Upper lobe of left lung (tissue), 6 donors: ENCODE measurements around the gene ACSBG1. TPM values are rescaled to one million over a fixed set of nuclear protein-coding genes. Genes with fewer than 3 reads are reported as not detected.

Source experiments
- ATAC-seq, 2 donors: fragments of 200-7000 bp; cut with Tn5 transposase; one replicate each; pipeline ENCODE4 v1.9.1; 2022; ENCODE audit warnings: mild to moderate bottlenecking in 2 of 2, moderate library complexity in 2 of 2; ENCODE audit not compliant: low FRiP score in 2 of 2
- DNase-seq, 2 donors: peaks; one replicate each; pipeline ENCODE4 v3.0.0-alpha.2; 2019 to 2020
- H3K27ac ChIP-seq, 4 donors: fragments of 200-600 bp; sonication (generic); one replicate each; pipeline ENCODE4 v1.5.1; 2016 to 2019
- H3K27me3 ChIP-seq, 4 donors: fragments of 200-600 bp; sonication (generic); one replicate each; pipeline ENCODE4 v1.5.1; 2017 to 2019
- H3K36me3 ChIP-seq, 4 donors: fragments of 200-600 bp; sonication (generic); one replicate each; pipeline ENCODE4 v1.5.1; 2016 to 2019
- H3K4me1 ChIP-seq, 4 donors: fragments of 200-600 bp; sonication (generic); one replicate each; pipeline ENCODE4 v1.5.1; 2018 to 2019
- H3K4me3 ChIP-seq, 4 donors: fragments of 200-600 bp; sonication (generic); one replicate each; pipeline ENCODE4 v1.5.1; 2017 to 2019; ENCODE audit warnings: mild to moderate bottlenecking in 2 of 4, moderate library complexity in 1 of 4
- H3K9me3 ChIP-seq, 4 donors: fragments of 200-600 bp; sonication (generic); one replicate each; pipeline ENCODE4 v1.5.1; 2018 to 2019
- EP300 ChIP-seq, 4 donors: sonication (generic); formaldehyde crosslinking; IDR thresholded peaks; one replicate each; pipeline ENCODE4 v1.5.1; 2017; ENCODE audit warnings: antibody characterized with exemption in 4 of 4, control low read depth in 2 of 4
- POLR2A ChIP-seq, 4 donors: fragments of 450-650 bp; IDR thresholded peaks; one replicate each; pipeline ENCODE4 v1.5.1; 2016 to 2017; ENCODE audit warnings: antibody characterized with exemption in 4 of 4, mild to moderate bottlenecking in 2 of 4
- POLR2AphosphoS5 ChIP-seq, 2 donors: sonication (generic); formaldehyde crosslinking; IDR thresholded peaks; one replicate each; pipeline ENCODE4 v1.5.1; 2017; ENCODE audit warnings: antibody characterized with exemption in 2 of 2
- WGBS, 2 donors: methylation state at CpG; one replicate each; pipeline ENCODE4 v1.1.5; 2017 to 2018; 5-methylcytosine and 5-hydroxymethylcytosine counted together
- total RNA-seq, 6 donors: library from RNA; depleted of rRNA in 4 of 6; stranded (reverse); fragments of >200 nt in 4 of 6; gene quantifications; one replicate each; pipeline versions ENCODE4 v1.1.0 to v1.2.1, GENCODE V29; 2016 to 2021
- TF ChIP-seq, protein P1 (sequence below), 6 experiments: fragments of 450-650 bp in 4 of 6; fragments of 200-600 bp in 2 of 6; sonication (generic) in 2 of 6; IDR thresholded peaks; one replicate each; pipeline ENCODE4 v1.5.1; 2016 to 2019; ENCODE audit warnings: antibody characterized with exemption in 6 of 6
- donor health status: DM: no; HTN: no; CAD: no; lungs with moderate emphysema.
- donor health status: DM: no; HTN: yes; CAD: no; lungs with severe emphysema.

The ACSBG1 gene
- total RNA-seq, 6 donors from 2014 or later = 0.22 to 7.3 (median 2.3) TPM; not detected in 1

- H3K27ac ChIP-seq = no peak overlapping the region
- TF ChIP-seq EP300 (IDR thresholded peaks at IDR 0.05) (no peak), POLR2A (IDR thresholded peaks at IDR 0.05) (no peak), POLR2AphosphoS5 (IDR thresholded peaks at IDR 0.05) (no peak)
- TF ChIP-seq, protein P1, sequence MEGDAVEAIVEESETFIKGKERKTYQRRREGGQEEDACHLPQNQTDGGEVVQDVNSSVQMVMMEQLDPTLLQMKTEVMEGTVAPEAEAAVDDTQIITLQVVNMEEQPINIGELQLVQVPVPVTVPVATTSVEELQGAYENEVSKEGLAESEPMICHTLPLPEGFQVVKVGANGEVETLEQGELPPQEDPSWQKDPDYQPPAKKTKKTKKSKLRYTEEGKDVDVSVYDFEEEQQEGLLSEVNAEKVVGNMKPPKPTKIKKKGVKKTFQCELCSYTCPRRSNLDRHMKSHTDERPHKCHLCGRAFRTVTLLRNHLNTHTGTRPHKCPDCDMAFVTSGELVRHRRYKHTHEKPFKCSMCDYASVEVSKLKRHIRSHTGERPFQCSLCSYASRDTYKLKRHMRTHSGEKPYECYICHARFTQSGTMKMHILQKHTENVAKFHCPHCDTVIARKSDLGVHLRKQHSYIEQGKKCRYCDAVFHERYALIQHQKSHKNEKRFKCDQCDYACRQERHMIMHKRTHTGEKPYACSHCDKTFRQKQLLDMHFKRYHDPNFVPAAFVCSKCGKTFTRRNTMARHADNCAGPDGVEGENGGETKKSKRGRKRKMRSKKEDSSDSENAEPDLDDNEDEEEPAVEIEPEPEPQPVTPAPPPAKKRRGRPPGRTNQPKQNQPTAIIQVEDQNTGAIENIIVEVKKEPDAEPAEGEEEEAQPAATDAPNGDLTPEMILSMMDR (IDR thresholded peaks at IDR 0.05) = no peak
Measured at GRCh38 chr15:78244893-78245292, 10.5 kb upstream of the ACSBG1 start.

DNA sequence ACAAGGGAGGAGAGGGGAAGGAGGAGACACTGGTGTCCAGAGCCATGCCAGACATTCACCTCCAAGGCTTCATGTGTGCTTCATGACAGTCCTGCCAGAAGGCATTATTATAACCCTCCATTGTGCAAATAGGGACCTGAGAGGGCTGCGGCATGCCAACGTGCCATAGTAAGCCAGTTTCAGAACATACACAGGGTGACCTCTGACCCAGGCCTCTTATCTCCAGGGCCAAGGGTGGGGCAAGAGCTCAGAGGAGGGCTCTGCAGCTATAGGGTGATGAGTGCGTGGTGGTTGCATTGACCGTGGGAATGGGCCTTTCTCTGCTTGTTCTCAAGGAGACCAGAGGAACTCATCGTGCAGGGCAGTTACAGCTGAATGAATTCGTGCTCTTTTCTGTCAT is 9.7 kb upstream of the ACSBG1 start:
- WGBS, 2 donors = 62 to 81% methylated on average over 6 of the region's 6 CpGs
- Histone ChIP-seq H3K4me3 (no peak overlapping the region), H3K9me3 (no peaks in the 10 kb centered on the region), H3K27ac (no peak overlapping the region), H3K27me3 (no peaks in the 10 kb centered on the region), H3K4me1 (peaks cover 0 to 5% (median 0%) of the 10 kb centered on the region in 4 donors), H3K36me3 (no peaks in the 10 kb centered on the region)
- TF ChIP-seq, protein P1 (IDR thresholded peaks at IDR 0.05) = no peak
- no peak for TF ChIP-seq POLR2AphosphoS5 (IDR thresholded peaks at IDR 0.05)
- TF ChIP-seq POLR2A (IDR thresholded peaks at IDR 0.05) = no peak
- no peak for TF ChIP-seq EP300 (IDR thresholded peaks at IDR 0.05)
- ATAC-seq (no peak), DNase-seq (no peak)

More at GRCh38 chr15:78244893-78245292, 10.5 kb upstream of the ACSBG1 start:
- ATAC-seq (no peak), DNase-seq (no peak)
- 65 to 91% methylated on average over 5 to 7 of the region's 7 CpGs for WGBS, 2 donors
- Histone ChIP-seq H3K4me1 (peaks cover 0 to 5% (median 0%) of the 10 kb centered on the region in 4 donors), H3K27me3 (no peaks in the 10 kb centered on the region), H3K9me3 (no peaks in the 10 kb centered on the region), H3K4me3 (no peak overlapping the region), H3K36me3 (no peaks in the 10 kb centered on the region)

DNA sequence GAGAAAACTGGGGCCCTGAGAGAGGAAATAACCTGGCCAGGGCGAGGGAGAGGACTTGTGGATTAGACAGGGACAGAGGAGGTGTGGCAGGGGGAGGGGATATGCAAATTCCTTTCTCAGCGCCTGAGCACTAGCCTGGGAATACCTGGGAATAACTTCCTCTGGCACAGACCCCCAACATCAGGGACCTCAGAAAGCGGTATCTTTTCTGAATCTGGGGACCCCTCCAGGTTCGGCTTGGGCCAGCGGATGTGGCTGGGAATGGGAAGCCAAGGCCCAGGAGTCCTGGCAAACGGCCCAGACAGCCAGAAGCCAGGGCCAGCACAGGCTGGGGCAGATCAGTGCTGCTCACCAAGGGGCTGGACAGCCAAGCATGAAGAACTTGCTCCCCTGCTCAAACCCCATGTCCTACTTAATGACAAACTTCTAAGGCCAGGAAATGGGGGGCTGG is 9.2 kb upstream of the ACSBG1 start:
- DNase-seq = peak in 1 of 2 donors; percentile 44

DNA sequence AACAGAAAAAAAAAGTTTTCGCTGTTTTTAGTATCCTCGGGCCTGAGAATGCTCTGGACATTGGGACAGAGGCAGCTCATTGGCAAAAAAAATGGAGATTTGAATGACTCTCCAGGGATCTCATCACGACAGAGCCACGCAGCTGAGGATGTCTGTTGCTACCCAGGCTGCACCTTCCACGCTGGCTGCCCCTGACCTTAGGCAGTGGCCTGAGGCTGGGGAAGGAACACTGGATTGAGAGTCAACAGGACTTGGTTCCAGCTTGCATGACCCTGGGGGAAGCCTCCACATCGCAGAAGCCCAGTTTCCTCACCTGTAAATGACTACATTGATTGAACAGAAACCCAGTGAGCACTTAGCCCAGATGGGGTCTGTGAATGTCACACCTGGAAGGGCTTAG is 8.7 kb upstream of the ACSBG1 start:
- Histone ChIP-seq H3K36me3 (no peaks in the 10 kb centered on the region), H3K9me3 (no peaks in the 10 kb centered on the region), H3K4me1 (peaks cover 0 to 5% (median 0%) of the 10 kb centered on the region in 4 donors), H3K4me3 (no peak overlapping the region), H3K27me3 (no peaks in the 10 kb centered on the region), H3K27ac (no peak overlapping the region)
- no peak for ATAC-seq
- TF ChIP-seq POLR2A (IDR thresholded peaks at IDR 0.05) (no peak), POLR2AphosphoS5 (IDR thresholded peaks at IDR 0.05) (no peak), EP300 (IDR thresholded peaks at IDR 0.05) (no peak)
- TF ChIP-seq, protein P1 (IDR thresholded peaks at IDR 0.05) = no peak
- WGBS, 2 donors = 88 to 89% methylated on average over 6 of the region's 6 CpGs
- no peak for DNase-seq

More for the DNA sequence above, 9.2 kb upstream of the ACSBG1 start:
- ATAC-seq = no peak
- Histone ChIP-seq H3K4me3 (no peak overlapping the region), H3K9me3 (no peaks in the 10 kb centered on the region), H3K27me3 (no peaks in the 10 kb centered on the region), H3K4me1 (peaks cover 0 to 5% (median 0%) of the 10 kb centered on the region in 4 donors), H3K36me3 (no peaks in the 10 kb centered on the region), H3K27ac (no peak overlapping the region)
- 50 to 60% methylated on average over 3 to 6 of the region's 6 CpGs for WGBS, 2 donors
- no peak for TF ChIP-seq POLR2A (IDR thresholded peaks at IDR 0.05)
- TF ChIP-seq, protein P1 (IDR thresholded peaks at IDR 0.05) = no peak
- no peak for TF ChIP-seq POLR2AphosphoS5 (IDR thresholded peaks at IDR 0.05)
- TF ChIP-seq EP300 (IDR thresholded peaks at IDR 0.05) = no peak

- ATAC-seq (peak in 1 of 2 donors; percentile 32), DNase-seq (no peak)
- TF ChIP-seq EP300 (IDR thresholded peaks at IDR 0.05) (no peak), POLR2A (IDR thresholded peaks at IDR 0.05) (no peak)
- TF ChIP-seq, protein P1 (IDR thresholded peaks at IDR 0.05) = peak in 2 of 6 experiments; percentile 9 to 15
- Histone ChIP-seq H3K4me3 (no peak overlapping the region), H3K27ac (no peak overlapping the region), H3K4me1 (peaks cover 0 to 5% (median 0%) of the 10 kb centered on the region in 4 donors), H3K36me3 (no peaks in the 10 kb centered on the region), H3K9me3 (no peaks in the 10 kb centered on the region), H3K27me3 (no peaks in the 10 kb centered on the region)
- WGBS, 2 donors = 75 to 77% methylated on average over 5 of the region's 5 CpGs
Measured at GRCh38 chr15:78242128-78242527, 7.8 kb upstream of the ACSBG1 start.
